HCT116 (cell line): ENCODE data around the gene ENPP6. TPM values are rescaled to one million over a fixed set of nuclear protein-coding genes. Genes with fewer than 3 reads are reported as not detected.

Experiments used
- ATAC-seq: fragments of 200-7000 bp; cut with Tn5 transposase; 2 replicates; pipeline ENCODE4 v1.9.1; 2020; ENCODE audit warnings: mild to moderate bottlenecking, moderate library complexity
- BruUV-seq: library from RNA; stranded (reverse); fragments of 400-500 nt; replicated peaks from 2 replicates; lab custom pipeline; 2021; lab: Mats Ljungman, UMichigan
- CTCF ChIA-PET: fragments of 300-600 bp; sonication (Branson Sonifier 250); formaldehyde crosslinking; loops from one replicate; lab custom pipeline; 2021; ENCODE audit warnings: antibody characterized with exemption; lab: Charles Lee
- POLR2A ChIA-PET: fragments of 300-600, 350-600 bp; sonication (Branson Sonifier 250); formaldehyde crosslinking; loops from one replicate; lab custom pipeline; 2021; ENCODE audit warnings: antibody characterized with exemption; lab: Charles Lee
- RAD21 ChIA-PET, 2 experiments: fragments of 300-600 bp; sonication (Branson Sonifier 250); formaldehyde crosslinking; loops; one replicate each; lab custom pipeline; 2023; ENCODE audit warnings: low total read pairs in 2 of 2; ENCODE audit not compliant: uncharacterized antibody in 2 of 2, unreplicated experiment in 2 of 2, low non-redundant PET in 1 of 2; lab: Charles Lee
- DNase-seq: peaks from one replicate; pipeline ENCODE4 v3.0.0-alpha.2; 2010; ENCODE audit warnings: low read depth, low spot score
- H2AFZ ChIP-seq: fragments of 200-600 bp; shearing (Covaris generic), sonication (generic); 2 replicates; pipeline ENCODE4 v1.6.1; 2017; ENCODE audit warnings: low read depth, mixed run types, mixed read lengths, antibody characterized with exemption, low read length; ENCODE audit not compliant: poor library complexity, severe bottlenecking
- H3K27ac ChIP-seq: 2 replicates; pipeline ENCODE4 v1.5.1; 2012; ENCODE audit warnings: low read depth, low read length
- H3K27me3 ChIP-seq: fragments of 200-600 bp; sonication (generic); 2 replicates; pipeline ENCODE4 v1.6.1; 2016; ENCODE audit warnings: mixed run types, low read length, mixed read lengths; ENCODE audit not compliant: insufficient read depth
- H3K36me3 ChIP-seq, 2 experiments: fragments of 200-500 bp in 1 of 2; fragments of 200-600 bp in 1 of 2; sonication (Bioruptor generic) in 1 of 2; sonication (generic) in 1 of 2; 2 replicates each; pipeline versions ENCODE4 v1.5.1 to v1.6.1; 2014 to 2016; ENCODE audit warnings: low read length in 2 of 2, inconsistent platforms in 1 of 2, mixed read lengths in 1 of 2, mixed run types in 1 of 2; ENCODE audit not compliant: insufficient read depth in 2 of 2, control insufficient read depth in 1 of 2
- H3K4me1 ChIP-seq, 2 experiments: fragments of 200-600 bp in 1 of 2; sonication (generic) in 1 of 2; 2 replicates each; pipeline versions ENCODE4 v1.5.1 to v1.6.1; 2012 to 2017; ENCODE audit warnings: low read length in 2 of 2, inconsistent platforms in 1 of 2, mild to moderate bottlenecking in 1 of 2, mixed read lengths in 1 of 2, mixed run types in 1 of 2, moderate library complexity in 1 of 2; ENCODE audit not compliant: insufficient read depth in 2 of 2, control insufficient read depth in 1 of 2
- H3K4me2 ChIP-seq: fragments of 200-600 bp; sonication (generic); 2 replicates; pipeline ENCODE4 v1.6.1; 2017; ENCODE audit warnings: mixed run types, low read length, mixed read lengths
- H3K4me3 ChIP-seq, 2 experiments: fragments of 200-600 bp in 1 of 2; sonication (generic) in 1 of 2; replicated peaks in 1 of 2; 2 replicates each; pipeline ENCODE4 v1.5.1; 2011 to 2016; ENCODE audit warnings: low read length in 2 of 2, control low read depth in 1 of 2, low read depth in 1 of 2, mild to moderate bottlenecking in 1 of 2, mixed read lengths in 1 of 2, mixed run types in 1 of 2
- H3K79me2 ChIP-seq: fragments of 200-600 bp; sonication (generic); 2 replicates; pipeline ENCODE4 v1.6.1; 2017; ENCODE audit warnings: mild to moderate bottlenecking, mixed run types, low read length, moderate library complexity, mixed read lengths; ENCODE audit not compliant: insufficient read depth
- H3K9ac ChIP-seq: fragments of 200-600 bp; sonication (generic); 2 replicates; pipeline ENCODE4 v1.6.1; 2016; ENCODE audit warnings: low read length, mixed read lengths
- H3K9me2 ChIP-seq: fragments of 200-600 bp; sonication (generic), shearing (Covaris generic); 2 replicates; pipeline ENCODE4 v1.6.1; 2017; ENCODE audit warnings: mixed run types, mild to moderate bottlenecking, moderate library complexity; ENCODE audit not compliant: insufficient read depth
- H3K9me3 ChIP-seq, 2 experiments: fragments of 200-500 bp in 1 of 2; fragments of 200-600 bp in 1 of 2; sonication (Bioruptor generic) in 1 of 2; sonication (generic) in 1 of 2; 2 replicates each; pipeline ENCODE4 v1.6.1; 2014 to 2017; ENCODE audit warnings: low read length in 2 of 2, mixed read lengths in 2 of 2, inconsistent platforms in 1 of 2, low read depth in 1 of 2, mild to moderate bottlenecking in 1 of 2, mixed run types in 1 of 2, moderate library complexity in 1 of 2; ENCODE audit not compliant: control insufficient read depth in 1 of 2, insufficient read depth in 1 of 2
- H4K20me1 ChIP-seq: fragments of 200-600 bp; sonication (generic), shearing (Covaris generic); 2 replicates; pipeline ENCODE4 v1.6.1; 2017; ENCODE audit warnings: mixed run types, mild to moderate bottlenecking, moderate library complexity; ENCODE audit not compliant: insufficient read depth
- CEBPB ChIP-seq: IDR thresholded peaks from 2 replicates; pipeline ENCODE4 v1.6.1; 2012; ENCODE audit warnings: low read depth
- EGR1 ChIP-seq: IDR thresholded peaks from 2 replicates; pipeline ENCODE4 v1.6.1; 2012; ENCODE audit warnings: low read depth
- EZH2phosphoT487 ChIP-seq: fragments of 200-600 bp; IDR thresholded peaks from 2 replicates; pipeline ENCODE4 v1.6.1; 2018; ENCODE audit warnings: antibody characterized with exemption, borderline replicate concordance
- JUND ChIP-seq: IDR thresholded peaks from 2 replicates; pipeline ENCODE4 v1.6.1; 2012
- MAX ChIP-seq: IDR thresholded peaks from 2 replicates; pipeline ENCODE4 v1.6.1; 2012
- POLR2A ChIP-seq: IDR thresholded peaks from 2 replicates; pipeline ENCODE4 v1.7.0; 2011; ENCODE audit warnings: borderline replicate concordance; ENCODE audit not compliant: insufficient read depth, insufficient read length; ENCODE audit errors: extremely low read depth
- POLR2AphosphoS5 ChIP-seq: IDR thresholded peaks from 2 replicates; pipeline ENCODE4 v1.6.1; 2011; ENCODE audit warnings: mild to moderate bottlenecking, low read depth, low read length, moderate library complexity
- RAD21 ChIP-seq: IDR thresholded peaks from 2 replicates; pipeline ENCODE4 v1.6.1; 2012; ENCODE audit warnings: low read depth, mild to moderate bottlenecking
- SIN3A ChIP-seq: IDR thresholded peaks from 2 replicates; pipeline ENCODE4 v1.6.1; 2012; ENCODE audit warnings: low read depth
- SRF ChIP-seq: IDR thresholded peaks from 2 replicates; pipeline ENCODE4 v1.6.1; 2012; ENCODE audit warnings: low read depth
- ZFX ChIP-seq: fragments of 450-650 bp; IDR thresholded peaks from 2 replicates; pipeline ENCODE4 v1.6.1; 2017
- intact Hi-C: fragments of 100-400 bp; cut with micrococcal nuclease; formaldehyde crosslinking; loops from 2 replicates; pipeline ENCODE4 v1.10.0; 2022
- total RNA-seq: library from RNA; stranded (reverse); gene quantifications from one replicate; pipeline ENCODE4 v1.2.1, GENCODE V29; 2021; ENCODE audit not compliant: unreplicated experiment
- TF ChIP-seq, protein P1 (sequence below): IDR thresholded peaks from 2 replicates; pipeline ENCODE4 v1.6.1; 2012; ENCODE audit warnings: low read depth

The ENPP6 gene
- total RNA-seq, 1 experiment from 2014 or later, result not detected

- H3K4me3 ChIP-seq, result no peak overlapping the region
- ChIA-PET CTCF (no interaction called here), RAD21 (no interaction called here), POLR2A (no interaction called here)
- no peak for DNase-seq
- no peaks in the 10 kb centered on the region for H3K4me1 ChIP-seq
- no peak for ATAC-seq
- H3K9ac ChIP-seq, result no peak overlapping the region
- no peaks in the 10 kb centered on the region for H3K9me2 ChIP-seq
- H3K4me2 ChIP-seq, result no peak overlapping the region
- H3K79me2 ChIP-seq, result no peaks in the 10 kb centered on the region
- no TSS peak for BruUV-seq
- no peak overlapping the region for H3K27ac ChIP-seq
- H3K27me3 ChIP-seq, result no peaks in the 10 kb centered on the region
- intact Hi-C loops, result no loop called here
- TF ChIP-seq EGR1 (no peak), SRF (no peak), SIN3A (no peak), CEBPB (no peak), POLR2AphosphoS5 (no peak), POLR2A (no peak), RAD21 (no peak), MAX (no peak), EZH2phosphoT487 (no peak), ZFX (no peak), JUND (no peak)
- TF ChIP-seq, protein P1, sequence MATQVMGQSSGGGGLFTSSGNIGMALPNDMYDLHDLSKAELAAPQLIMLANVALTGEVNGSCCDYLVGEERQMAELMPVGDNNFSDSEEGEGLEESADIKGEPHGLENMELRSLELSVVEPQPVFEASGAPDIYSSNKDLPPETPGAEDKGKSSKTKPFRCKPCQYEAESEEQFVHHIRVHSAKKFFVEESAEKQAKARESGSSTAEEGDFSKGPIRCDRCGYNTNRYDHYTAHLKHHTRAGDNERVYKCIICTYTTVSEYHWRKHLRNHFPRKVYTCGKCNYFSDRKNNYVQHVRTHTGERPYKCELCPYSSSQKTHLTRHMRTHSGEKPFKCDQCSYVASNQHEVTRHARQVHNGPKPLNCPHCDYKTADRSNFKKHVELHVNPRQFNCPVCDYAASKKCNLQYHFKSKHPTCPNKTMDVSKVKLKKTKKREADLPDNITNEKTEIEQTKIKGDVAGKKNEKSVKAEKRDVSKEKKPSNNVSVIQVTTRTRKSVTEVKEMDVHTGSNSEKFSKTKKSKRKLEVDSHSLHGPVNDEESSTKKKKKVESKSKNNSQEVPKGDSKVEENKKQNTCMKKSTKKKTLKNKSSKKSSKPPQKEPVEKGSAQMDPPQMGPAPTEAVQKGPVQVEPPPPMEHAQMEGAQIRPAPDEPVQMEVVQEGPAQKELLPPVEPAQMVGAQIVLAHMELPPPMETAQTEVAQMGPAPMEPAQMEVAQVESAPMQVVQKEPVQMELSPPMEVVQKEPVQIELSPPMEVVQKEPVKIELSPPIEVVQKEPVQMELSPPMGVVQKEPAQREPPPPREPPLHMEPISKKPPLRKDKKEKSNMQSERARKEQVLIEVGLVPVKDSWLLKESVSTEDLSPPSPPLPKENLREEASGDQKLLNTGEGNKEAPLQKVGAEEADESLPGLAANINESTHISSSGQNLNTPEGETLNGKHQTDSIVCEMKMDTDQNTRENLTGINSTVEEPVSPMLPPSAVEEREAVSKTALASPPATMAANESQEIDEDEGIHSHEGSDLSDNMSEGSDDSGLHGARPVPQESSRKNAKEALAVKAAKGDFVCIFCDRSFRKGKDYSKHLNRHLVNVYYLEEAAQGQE, result no peak
- no peaks in the 10 kb centered on the region for H3K36me3 ChIP-seq
- H4K20me1 ChIP-seq, result no peaks in the 10 kb centered on the region
- H2AFZ ChIP-seq, result no peak overlapping the region
- no peaks in the 10 kb centered on the region for H3K9me3 ChIP-seq
Measured at GRCh38 chr4:184097815-184098214, 119.9 kb downstream of the ENPP6 start.
